Measurements from ENCODE around the gene CDC45.

CDC45 gene

DNA sequence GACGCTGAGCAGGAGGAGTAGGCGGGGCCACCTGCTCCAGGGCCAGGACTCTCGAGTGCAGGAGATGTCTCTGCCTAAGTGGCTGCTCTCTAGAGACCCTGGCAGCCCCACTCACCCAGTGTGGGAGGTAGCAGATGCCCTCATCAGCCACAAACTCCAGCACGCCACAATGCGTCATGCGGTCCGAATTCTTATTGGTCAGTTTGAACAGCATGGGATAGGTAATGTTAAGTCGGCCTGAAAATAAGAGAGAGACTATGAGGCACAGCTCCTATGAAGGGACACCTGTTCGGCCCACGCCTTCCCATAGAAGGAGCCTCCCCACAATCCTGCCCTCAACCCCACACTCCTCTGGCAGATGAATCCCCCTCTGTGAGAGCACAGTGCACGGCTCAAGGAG lies 8.1 kb upstream of the CDC45 start:
- DNase-seq = no peak

DNA sequence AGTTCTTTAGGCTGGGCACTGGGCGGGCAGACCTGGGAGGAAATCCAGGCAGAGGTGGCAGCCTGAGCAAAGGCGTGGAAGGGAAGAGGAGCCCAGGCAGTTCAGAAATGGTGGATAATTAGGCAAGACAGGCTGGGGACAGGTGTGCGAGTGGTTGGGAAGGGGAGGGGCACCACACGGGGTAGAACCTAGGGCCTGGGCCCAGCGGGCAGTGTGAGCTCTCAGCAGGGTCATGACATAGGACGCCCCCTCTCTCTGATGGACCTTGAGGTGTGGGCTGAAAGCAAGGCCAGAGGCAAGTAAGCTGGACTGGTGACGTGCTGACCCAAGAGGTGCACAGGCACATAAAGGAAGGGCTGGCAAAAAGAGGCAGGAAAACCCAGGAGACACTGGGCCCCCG lies 7.5 kb upstream of the CDC45 start:
- no peak for DNase-seq

DNA sequence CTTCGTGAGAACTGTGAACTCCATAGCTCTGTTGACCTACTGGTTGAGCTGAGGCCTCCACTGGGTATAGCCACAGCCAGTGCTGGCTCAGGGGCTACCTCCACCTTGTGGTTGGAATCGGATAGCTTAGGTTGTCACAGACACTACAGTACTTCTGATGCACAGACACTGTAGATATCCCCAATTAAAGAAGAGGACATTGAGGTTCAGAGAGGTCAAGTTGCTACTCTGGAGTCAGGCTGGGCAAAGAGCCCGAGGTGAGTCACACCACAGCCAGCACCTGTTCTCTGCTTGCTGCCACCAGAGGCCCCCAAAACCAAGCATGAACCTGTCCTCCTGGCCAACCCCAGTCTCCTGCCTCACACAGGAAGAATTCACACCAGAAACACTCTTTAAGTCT lies 6.1 kb upstream of the CDC45 start:
- DNase-seq = no peak

DNA sequence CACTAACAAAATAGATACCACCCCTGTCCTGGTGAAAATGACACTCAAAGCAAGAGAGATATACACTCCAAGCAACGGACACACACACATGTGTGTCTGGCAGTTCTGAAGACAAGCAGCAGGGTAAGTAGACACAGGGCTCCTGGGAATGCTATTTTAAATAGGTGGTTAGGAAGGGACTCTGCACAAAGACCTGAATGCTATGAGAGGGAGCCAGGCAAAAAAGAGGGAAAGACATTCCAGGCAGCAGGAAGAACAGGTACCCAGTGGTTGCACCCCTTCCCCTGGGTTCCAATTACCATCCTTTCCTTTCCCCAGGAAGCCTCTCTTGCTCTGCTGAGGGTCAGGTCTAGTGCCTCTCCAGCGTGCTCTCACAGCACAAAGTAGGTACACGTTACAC lies 3.7 kb upstream of the CDC45 start:
- no peak for DNase-seq

DNA sequence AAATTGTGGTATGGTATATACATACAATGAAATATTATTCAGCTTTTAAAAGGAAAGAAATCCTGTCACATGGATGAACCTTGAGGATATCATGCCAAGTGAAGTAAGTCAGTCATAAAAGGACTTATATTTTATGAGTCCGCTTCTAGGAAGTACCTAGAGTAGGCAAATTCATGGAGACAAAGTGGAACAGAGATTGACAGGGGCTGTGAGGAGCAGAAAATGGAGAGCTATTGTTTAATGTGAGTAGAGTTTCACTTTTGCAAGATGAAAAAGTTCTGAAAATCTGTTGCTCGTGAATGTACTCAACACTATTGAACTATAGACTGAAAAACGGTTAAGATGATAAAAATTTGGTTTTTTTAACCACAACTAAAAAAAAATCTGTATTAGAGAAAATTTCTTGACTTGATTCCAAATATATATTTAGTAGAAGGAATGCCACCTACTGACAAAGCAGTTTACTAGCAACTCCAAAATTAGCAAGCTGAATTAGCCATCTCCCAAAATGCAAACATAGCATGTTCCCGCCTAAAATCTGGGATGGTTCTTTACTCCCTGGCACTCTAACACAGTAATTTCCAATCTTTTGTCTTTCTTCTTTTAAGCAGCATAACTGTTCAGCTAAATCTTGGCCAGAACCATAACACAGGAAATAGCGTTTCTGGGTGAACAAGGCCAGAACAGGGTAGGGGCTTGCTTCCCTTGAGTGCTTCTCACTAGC lies 2.2 kb upstream of the CDC45 start:
- no peak for DNase-seq

DNA sequence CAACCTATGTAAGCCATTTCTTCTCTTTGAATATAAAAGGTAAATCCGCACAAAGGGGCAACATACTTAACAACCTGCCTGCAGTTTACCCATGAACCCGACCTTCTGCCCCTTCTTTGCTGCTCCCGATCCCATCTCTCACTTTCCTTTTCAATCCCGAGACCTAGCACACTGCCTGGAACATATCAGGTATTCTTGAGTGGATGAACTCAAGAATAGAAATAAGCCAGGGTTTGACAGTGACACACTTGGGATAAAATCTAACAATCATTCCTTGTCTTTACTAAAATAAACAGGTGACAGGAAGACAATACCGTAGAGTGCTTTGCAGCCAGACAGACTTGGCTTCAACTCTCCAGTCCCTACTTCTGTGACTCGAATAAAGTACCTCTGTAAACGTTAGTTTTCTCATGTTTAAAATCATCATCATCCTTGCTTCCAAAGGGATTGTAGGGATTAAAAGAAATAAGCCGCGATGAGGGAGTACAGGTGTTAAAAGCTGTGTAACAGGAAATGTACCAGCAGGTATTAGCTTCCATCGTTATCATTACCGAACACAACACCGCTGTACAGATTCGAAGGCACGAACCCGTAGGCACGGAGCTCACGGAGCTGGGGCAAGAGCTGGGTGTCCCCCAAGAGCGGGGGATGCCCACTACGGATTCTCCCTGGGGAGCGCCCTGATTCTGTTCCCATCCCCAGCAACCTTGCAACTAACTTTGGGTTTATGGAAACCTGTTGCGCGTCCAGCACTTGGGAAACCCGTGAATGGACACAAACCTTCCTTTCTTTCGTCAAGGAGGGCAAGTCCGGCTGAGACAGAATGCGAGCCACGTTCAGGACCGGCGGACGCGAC lies 1.4 kb upstream of the CDC45 start:
- no peak for DNase-seq

DNA sequence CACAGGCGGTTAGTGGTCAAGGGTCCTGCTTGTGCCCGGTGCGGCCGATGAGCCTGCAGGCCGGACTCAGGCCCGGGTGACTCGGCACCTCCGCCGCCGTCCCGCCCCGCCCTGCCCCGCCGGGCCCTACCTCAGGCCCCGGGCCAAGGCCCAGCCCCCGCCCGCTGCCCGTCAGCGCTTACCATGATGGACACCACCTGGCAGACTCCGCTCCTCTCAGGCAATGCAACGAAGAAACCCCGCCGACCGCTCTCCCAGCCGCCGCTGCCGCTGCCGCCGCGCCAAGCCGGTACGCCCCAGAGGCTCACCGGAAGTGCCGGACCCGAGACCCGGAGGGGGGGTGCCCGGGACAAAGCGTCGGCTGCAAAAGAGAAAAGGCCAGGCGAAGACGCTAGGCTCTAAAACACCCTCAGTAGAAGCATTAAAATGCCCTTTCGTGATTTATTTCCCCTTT lies 792 bp upstream of the CDC45 start, which contains the start of gene UFD1:
Gene UFD1, minus strand, starts transcription at position 293 of the 454 bp plus-strand sequence. Its CDS starts 108 bp downstream, at position 185.
- DNase-seq = peak; percentile 53 to 76

DNA sequence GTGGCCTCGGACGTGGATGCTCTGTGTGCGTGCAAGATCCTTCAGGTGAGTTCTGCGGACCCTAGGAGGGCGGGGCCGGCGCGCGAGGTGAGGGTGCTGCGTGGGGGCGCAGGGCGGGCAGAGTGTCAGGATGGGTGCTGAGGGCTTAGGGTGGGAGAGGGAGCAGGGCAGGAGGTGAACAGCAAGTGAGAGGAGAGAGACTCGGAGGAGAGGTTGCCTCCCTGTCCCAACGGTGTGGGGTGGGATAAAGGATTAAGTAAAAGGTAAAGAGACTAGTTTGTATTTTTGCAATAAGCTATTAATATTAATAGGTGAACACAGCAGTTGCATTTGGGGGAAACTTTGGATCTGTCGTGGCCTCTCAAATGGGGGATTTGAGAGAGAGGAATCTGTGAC lies 451 bp downstream of the CDC45 start:
- DNase-seq = peak in 1 of 2 experiments; percentile 14

DNA sequence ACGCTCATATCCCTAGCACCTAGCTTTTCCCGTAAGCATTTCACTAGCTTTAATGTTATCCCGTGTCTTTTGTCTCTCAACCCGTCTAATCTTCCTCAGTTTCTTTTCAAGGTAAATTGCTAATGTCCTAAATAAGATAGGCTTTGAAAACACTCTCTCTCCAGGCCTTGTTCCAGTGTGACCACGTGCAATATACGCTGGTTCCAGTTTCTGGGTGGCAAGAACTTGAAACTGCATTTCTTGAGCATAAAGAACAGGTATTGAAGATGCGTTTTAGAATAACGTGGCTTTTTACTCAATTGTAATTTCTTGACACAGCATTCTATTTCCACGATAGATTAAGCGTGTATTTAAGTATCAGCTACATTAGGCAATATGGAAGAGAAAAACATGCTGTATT lies 1.1 kb downstream of the CDC45 start:
- no peak for DNase-seq

DNA sequence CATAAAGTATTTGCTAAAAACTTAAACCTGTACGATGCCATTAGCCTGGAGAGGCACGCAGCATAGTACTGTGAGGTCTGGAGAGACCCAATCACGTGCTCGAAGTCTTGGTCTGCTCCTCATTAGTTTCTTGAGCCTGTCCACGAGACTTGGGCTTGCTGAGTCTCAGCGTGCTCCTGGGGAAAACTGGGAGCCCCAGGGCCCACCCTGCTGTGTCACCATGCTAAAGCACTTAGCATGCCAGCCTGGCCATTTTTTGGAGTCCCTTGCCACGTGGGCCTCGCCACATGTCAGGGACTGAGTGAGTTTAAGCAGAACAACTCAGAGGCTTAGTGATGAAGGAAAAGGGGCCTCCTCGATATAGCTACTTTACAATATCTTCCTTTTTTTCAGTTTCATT lies 2.6 kb downstream of the CDC45 start:
- no peak for DNase-seq

DNA sequence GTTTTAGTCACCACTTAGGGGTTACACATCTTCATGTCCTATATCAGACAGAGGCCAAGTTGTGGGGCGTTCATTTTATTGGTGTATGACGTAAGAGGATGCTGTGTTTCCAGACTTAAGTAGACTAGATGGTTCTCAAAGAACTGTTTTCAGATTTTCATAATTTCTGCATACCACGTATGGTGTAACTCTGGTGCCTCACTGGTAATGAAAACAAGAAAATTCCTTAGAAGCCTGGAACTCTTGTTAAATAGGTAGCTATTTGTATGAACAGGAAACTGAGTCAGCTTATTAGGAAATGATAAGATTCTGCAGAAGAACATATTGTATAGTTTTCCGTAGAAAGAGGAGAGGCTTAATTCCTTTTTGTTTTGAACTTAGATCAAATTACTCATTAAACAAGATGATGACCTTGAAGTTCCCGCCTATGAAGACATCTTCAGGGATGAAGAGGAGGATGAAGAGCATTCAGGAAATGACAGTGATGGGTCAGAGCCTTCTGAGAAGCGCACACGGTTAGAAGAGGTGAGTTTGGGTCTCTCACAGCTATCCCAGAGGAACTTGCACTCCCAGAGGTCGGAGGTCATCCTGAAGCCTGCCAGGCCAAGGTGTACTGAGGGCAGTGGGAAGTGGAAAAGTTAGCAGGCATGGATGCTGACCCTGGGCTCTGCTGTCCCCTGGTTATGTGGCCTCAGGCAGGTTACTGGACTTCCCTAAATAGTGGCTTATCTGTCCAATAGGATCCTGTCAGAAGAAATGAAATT lies 3.9 kb downstream of the CDC45 start:
- DNase-seq = no peak

DNA sequence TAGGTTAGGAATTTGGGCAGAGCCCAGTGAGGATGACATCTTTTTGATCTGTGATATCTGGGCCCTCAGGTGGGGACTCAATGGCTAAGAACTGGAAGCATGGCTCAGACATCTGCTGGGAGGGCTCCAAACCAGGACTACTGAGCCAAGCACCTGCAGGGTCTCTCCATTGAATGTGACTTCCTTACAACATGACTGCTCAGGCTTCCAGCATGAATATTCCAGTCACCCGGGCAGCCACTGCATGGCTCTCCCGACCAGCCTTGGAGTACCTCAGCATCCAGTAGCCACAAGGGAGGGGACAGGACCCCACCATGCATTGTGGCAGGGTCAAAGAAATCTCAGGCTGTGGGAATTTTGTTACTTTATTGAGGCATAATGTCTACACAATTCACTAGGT lies 8.6 kb downstream of the CDC45 start:
- DNase-seq = no peak

DNA sequence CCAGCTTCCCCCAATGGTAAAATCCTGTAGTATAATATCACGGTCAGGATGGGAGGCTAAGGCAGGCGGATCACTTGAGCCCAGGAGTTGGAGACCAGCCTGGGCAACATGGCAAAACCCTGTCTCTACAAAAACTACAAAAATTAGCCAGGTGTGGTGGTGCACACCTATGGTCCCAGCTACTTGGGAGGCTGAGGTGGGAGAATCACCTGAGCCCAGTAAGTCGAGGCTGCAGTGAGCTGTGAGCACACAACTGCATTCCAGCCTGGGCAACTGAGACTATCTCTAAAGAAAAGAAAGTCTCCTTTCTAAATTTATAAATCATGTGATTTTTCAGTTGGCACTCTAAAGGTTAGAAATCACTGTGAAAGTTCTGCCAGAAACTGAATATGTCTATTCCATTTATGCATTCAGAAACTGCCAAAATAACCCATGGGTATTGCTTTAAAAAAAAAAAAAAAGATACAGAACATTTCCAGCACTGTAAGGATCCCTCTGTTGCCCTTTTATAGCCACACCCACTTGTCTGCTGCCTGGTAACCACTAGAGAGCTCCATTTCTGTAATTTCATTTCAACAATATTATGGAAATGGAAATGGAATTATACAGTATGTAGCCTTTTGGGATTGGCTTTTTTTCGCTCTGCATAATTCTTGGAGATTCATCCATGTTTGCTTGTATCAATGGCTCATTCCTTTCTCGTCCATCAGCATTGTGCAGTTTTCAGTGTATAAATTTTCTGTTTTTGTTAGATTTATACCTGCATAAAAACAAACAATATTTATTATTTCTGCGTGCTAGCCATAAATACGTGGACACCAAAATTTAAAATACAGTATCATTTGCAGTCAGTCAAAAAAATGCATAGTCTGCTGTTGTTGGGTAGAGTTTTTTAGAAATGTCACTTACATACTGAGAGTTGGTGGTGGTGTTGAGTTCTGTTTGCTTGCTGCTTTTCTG lies 9.4 kb downstream of the CDC45 start:
- no peak for DNase-seq

DNA sequence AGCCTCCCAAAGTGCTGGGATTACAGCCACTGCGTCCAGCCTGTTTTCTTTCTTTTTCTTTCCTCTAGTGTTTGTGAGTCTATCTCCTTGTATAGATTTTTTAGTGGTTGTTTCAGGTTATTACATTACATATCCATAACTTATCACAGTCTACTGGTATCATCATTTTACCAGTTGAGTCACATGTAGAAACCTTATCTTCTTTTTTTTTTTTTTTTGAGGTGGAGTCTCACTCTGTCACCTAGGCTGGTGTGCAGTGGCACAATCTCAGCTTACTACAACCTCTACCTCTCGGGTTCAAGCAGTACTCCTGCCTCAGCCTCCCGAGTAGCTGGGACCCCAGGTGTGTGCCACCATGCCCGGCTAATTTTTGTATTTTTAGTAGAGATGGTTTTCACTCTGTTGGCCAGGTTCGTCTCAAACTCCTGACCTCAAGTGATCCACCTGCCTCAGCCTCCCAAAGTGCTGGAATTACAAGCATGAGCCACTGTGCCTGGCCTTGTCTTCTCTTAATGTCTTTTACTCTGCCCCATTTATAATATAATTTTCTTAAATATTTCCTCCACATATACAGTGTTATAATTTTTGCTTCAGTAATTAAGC lies 11.0 kb downstream of the CDC45 start:
- no peak for DNase-seq

DNA sequence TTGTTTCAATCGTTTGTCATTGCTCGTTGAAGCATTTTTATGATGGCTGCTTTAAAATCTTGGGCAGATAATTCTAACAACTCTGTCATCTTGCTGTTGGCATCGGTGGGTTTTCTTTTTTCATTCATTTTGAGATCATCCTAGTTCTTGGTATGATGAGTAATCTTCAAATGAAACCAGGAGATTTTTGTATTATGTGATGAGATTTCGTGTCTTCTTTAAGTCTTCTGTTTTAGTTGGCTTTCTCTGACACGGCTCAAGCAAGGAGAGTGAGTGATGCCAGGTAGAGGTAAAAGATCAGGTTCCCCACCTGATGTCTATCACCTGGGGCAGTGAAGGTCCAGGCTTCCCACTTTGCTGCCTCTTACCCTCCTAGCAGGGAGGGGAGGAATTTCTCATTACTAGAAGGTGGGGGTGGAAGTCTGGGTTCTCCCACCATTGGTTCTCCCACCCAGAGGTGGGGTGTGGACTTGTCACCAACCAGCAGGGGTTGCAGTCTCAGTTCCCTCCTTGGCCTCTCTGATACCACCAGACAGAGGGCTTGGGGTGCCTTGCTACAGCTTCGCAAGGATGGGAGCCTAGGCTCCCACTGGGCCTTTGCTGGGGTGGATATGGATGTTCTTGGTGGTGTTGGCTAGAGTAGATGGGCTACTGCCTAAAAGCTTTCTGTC lies 12.9 kb downstream of the CDC45 start:
- DNase-seq = no peak

DNA sequence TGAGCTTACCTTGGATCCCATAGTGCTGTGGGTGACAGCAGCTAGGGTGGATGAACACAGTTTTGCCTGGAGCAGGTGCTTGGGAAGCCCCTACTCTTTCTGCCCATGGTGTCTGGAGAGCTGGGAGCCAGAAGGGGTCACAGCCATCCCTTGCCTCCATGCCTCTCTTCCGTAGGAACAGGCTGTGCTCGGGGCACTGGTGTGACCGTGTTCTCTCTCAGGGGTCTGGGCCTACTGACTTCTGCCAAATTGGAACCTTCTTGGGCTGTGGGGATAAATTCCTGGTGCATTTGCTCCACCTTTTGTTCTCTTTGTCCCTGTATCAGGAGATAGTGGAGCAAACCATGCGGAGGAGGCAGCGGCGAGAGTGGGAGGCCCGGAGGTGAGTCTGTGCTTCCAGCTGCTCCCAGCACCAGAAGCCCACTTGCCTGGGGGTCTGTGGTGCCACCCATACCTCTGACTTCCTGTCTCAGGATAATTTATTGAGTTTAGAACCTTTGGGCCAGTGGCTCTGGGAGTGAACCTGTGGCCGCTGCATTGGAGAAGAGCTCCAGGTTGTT lies 14.4 kb downstream of the CDC45 start:
- no peak for DNase-seq

DNA sequence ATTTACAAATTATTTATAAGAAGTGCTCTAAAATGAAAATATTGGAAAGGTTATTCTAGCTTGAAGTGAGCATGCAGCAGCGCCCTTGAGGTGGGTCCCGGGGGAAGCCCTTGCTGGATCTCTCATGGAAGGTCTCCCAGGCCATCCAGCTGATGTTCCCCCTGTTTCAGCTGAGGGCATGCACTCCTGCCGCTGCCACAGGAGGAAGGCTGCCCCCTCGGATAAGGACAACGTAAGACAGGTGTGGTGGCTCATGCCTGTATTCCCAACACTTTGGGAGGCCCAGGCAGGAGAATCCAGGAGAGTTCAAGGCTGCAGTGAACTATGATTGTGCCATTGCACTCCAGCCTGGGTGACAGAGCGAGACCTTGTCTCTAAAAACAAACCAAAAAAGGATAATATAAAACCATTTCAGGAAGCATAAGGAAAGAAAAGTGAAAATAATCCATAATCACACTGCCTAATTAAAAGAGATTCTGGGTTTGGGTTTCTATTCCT lies 15.0 kb downstream of the CDC45 start:
- no peak for DNase-seq

DNA sequence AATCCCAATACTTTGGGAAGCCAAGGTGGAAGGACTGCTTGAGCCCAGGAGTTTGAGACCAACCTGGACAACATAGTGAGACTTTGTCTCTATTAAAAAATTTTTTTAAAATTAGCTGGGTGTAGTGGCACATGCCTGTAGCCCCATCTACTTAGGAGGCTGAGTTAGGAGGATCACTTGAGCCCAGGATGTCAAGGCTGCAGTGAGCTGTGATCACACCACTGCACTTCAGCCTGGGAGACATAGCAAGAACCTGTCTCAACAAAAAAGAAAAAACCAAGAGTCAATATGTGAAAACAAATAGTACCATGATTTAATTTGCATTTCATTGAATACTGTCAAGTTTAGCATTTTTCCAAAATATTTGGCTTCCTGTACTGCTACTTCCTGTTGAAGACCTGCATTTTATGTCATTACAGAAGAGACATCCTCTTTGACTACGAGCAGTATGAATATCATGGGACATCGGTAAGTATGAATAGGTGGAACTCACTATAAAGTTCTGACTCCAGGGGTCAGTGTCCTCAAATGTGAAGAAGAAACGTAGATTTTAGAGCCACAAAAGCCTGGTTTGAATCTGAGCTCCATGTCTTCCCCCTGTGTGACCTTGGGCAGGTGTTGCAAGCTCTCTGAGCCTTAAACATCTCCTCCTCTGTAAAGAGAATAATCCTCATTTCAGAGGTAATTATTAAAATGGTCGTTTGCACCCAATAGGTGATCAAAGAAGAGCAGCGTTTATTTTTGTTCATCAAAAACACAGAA lies 16.0 kb downstream of the CDC45 start:
- no peak for DNase-seq

DNA sequence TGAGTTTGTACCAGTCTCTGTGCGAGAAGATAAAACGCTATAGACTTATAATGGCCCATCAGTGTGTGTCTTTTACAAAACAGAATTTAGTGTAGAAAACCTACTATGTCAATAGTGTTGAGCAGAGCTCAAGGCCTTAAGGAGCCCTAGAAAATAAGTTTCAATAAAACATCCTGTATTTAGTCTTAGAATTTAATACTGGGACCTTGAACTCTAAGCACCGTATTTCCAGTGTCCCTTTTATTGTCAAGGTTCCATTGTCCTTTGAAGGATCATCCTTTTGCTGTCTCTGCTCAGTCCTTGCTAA lies 16.6 kb downstream of the CDC45 start:
- DNase-seq = no peak

DNA sequence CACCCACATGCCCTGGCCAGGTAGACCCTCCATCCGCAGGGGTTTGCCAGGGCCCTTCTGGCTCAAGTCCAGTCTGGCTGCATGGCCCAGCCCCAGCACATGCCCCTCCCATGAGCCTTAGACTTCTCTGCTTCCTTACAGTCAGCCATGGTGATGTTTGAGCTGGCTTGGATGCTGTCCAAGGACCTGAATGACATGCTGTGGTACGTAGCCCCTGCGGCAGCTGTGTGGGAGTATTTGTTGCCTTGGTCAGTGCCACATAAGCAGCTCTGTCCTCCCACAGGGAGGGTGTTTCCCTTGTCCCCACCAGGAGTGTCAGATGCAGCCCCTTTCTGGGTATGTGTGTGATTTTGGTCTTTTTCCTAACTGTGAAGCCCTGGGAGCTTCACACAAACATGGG lies 17.5 kb downstream of the CDC45 start:
- no peak for DNase-seq
